GM18861 (cell line): ENCODE measurements around the gene PCNX4.
"Not testable (repeated sequence)": the region's sequence is repeated elsewhere in the genome, so short reads cannot be mapped to it uniquely, and the experiment has no call there.

ENCODE experiments used
- ATAC-seq: cut with Tn5 transposase; IDR thresholded peaks from one replicate; pipeline ENCODE4 v1.9.1; 2021; ENCODE audit not compliant: unreplicated experiment

Gene PCNX4

GRCh38 chr14:60091550-60092525 is at the start of gene PCNX4:
Gene PCNX4, plus strand, starts transcription at chr14:60091923. Its CDS starts 15,716 bp downstream, at chr14:60107639.
- ATAC-seq = peak; percentile 88

- ATAC-seq = not testable (repeated sequence)
Measured at GRCh38 chr14:60047976-60048375, 43.7 kb upstream of the PCNX4 start.

- ATAC-seq = no peak
Measured at GRCh38 chr14:60051721-60052221, 40.0 kb upstream of the PCNX4 start.

- no peak for ATAC-seq
Measured at GRCh38 chr14:60058087-60058486, 33.6 kb upstream of the PCNX4 start.

- no peak for ATAC-seq
Measured at GRCh38 chr14:60061371-60061770, 30.4 kb upstream of the PCNX4 start.

- ATAC-seq = no peak
Measured at GRCh38 chr14:60064491-60065072, 27.1 kb upstream of the PCNX4 start.

GRCh38 chr14:60067882-60068281 is 23.8 kb upstream of the PCNX4 start:
- no peak for ATAC-seq

- ATAC-seq = no peak
Measured at GRCh38 chr14:60079723-60080122, 12.0 kb upstream of the PCNX4 start.

GRCh38 chr14:60085085-60085484 is 6.6 kb upstream of the PCNX4 start:
- ATAC-seq = no peak

- ATAC-seq = no peak
Measured at GRCh38 chr14:60085693-60086092, 6.0 kb upstream of the PCNX4 start.

GRCh38 chr14:60087668-60088067 is 4.1 kb upstream of the PCNX4 start:
- no peak for ATAC-seq

GRCh38 chr14:60089221-60089620 is 2.5 kb upstream of the PCNX4 start:
- no peak for ATAC-seq

- no peak for ATAC-seq
Measured at GRCh38 chr14:60090864-60091519, 731 bp upstream of the PCNX4 start.

- ATAC-seq = no peak
Measured at GRCh38 chr14:60092526-60092920, 800 bp downstream of the PCNX4 start.

GRCh38 chr14:60093080-60093479 is 1.4 kb downstream of the PCNX4 start:
- ATAC-seq = no peak

GRCh38 chr14:60093606-60094005 is 1.9 kb downstream of the PCNX4 start:
- no peak for ATAC-seq

GRCh38 chr14:60094306-60094897 is 2.7 kb downstream of the PCNX4 start:
- ATAC-seq = no peak

GRCh38 chr14:60095231-60095630 is 3.5 kb downstream of the PCNX4 start:
- no peak for ATAC-seq

GRCh38 chr14:60095781-60096450 is 4.2 kb downstream of the PCNX4 start:
- no peak for ATAC-seq

GRCh38 chr14:60097974-60098373 is 6.3 kb downstream of the PCNX4 start:
- no peak for ATAC-seq

- not testable (repeated sequence) for ATAC-seq
Measured at GRCh38 chr14:60099855-60100254, 8.1 kb downstream of the PCNX4 start.
